IMR-90 (cell line): ENCODE measurements around the gene ZNF764. TPM values are rescaled to one million over a fixed set of nuclear protein-coding genes. Genes with fewer than 3 reads are reported as not detected.

Experiments used
- ATAC-seq: fragments of 200-7000 bp; cut with Tn5 transposase; 2 replicates; pipeline ENCODE4 v1.9.1; 2020; ENCODE audit warnings: low read depth, mild to moderate bottlenecking, moderate library complexity
- BruUV-seq: library from RNA; stranded (reverse); fragments of 400-500 nt; replicated peaks from 2 replicates; lab custom pipeline; 2021; lab: Mats Ljungman, UMichigan
- CTCF ChIA-PET: fragments of 300-600 bp; formaldehyde crosslinking; extraction: SDS; loops from one replicate; lab custom pipeline; 2021; ENCODE audit warnings: antibody characterized with exemption; lab: Yijun Ruan, JAX
- POLR2A ChIA-PET: fragments of 300-600 bp; sonication (Branson Sonifier 250); formaldehyde crosslinking; loops from one replicate; lab custom pipeline; 2022; ENCODE audit warnings: antibody characterized with exemption; ENCODE audit not compliant: unreplicated experiment; lab: Charles Lee
- DNase-seq: peaks from one replicate; pipeline ENCODE4 v3.0.0; 2013
- H2AFZ ChIP-seq: replicated peaks from 2 replicates; pipeline ENCODE3; 2013; ENCODE audit warnings: low read length, mild to moderate bottlenecking; ENCODE audit not compliant: poor library complexity
- H2AK5ac ChIP-seq: 2 replicates; pipeline ENCODE4 v1.6.1; 2013; ENCODE audit warnings: low read depth, low read length, inconsistent platforms
- H2AK9ac ChIP-seq: replicated peaks from 2 replicates; pipeline ENCODE3; 2013; ENCODE audit warnings: mild to moderate bottlenecking, low read depth, low read length, moderate library complexity; ENCODE audit not compliant: poor library complexity
- H2BK120ac ChIP-seq: 2 replicates; pipeline ENCODE4 v1.6.1; 2013; ENCODE audit warnings: low read depth, low read length, inconsistent platforms
- H2BK15ac ChIP-seq: 3 replicates; pipeline ENCODE4 v1.6.1; 2013; ENCODE audit warnings: low read depth, low read length, inconsistent platforms
- H2BK20ac ChIP-seq: 2 replicates; pipeline ENCODE4 v1.6.1; 2013; ENCODE audit warnings: low read depth, mild to moderate bottlenecking, inconsistent platforms, low read length, moderate library complexity
- H2BK5ac ChIP-seq: 2 replicates; pipeline ENCODE4 v1.6.1; 2013; ENCODE audit warnings: mild to moderate bottlenecking, low read depth, low read length, inconsistent platforms; ENCODE audit not compliant: poor library complexity, severe bottlenecking
- H3K14ac ChIP-seq: replicated peaks from 2 replicates; pipeline ENCODE4 v1.6.1; 2013; ENCODE audit warnings: low read depth, low read length, inconsistent platforms
- H3K18ac ChIP-seq: 2 replicates; pipeline ENCODE4 v1.6.1; 2013; ENCODE audit warnings: low read depth, low read length, control low read depth
- H3K23ac ChIP-seq: 2 replicates; pipeline ENCODE4 v1.6.1; 2013; ENCODE audit warnings: low read depth, low read length, inconsistent platforms
- H3K27ac ChIP-seq: 2 replicates; pipeline ENCODE4 v1.5.1; 2013; ENCODE audit warnings: mild to moderate bottlenecking, control low read depth, low read length; ENCODE audit not compliant: insufficient read depth
- H3K27me3 ChIP-seq: 2 replicates; pipeline ENCODE4 v1.6.1; 2013; ENCODE audit warnings: low read length; ENCODE audit not compliant: control insufficient read depth, insufficient read depth
- H3K36me3 ChIP-seq: 2 replicates; pipeline ENCODE4 v1.6.1; 2013; ENCODE audit warnings: low read length, mixed read lengths; ENCODE audit not compliant: control insufficient read depth, insufficient read depth
- H3K4ac ChIP-seq: 2 replicates; pipeline ENCODE4 v1.6.1; 2013; ENCODE audit warnings: low read depth, low read length, inconsistent platforms
- H3K4me1 ChIP-seq: 2 replicates; pipeline ENCODE4 v1.6.1; 2013; ENCODE audit warnings: low read length, mixed read lengths; ENCODE audit not compliant: control insufficient read depth, insufficient read depth
- H3K4me2 ChIP-seq: 2 replicates; pipeline ENCODE4 v1.6.1; 2013; ENCODE audit warnings: low read depth, mild to moderate bottlenecking, control low read depth, low read length, moderate library complexity
- H3K4me3 ChIP-seq: 2 replicates; pipeline ENCODE4 v1.5.1; 2013; ENCODE audit warnings: low read depth, mild to moderate bottlenecking, control low read depth, low read length, moderate library complexity; ENCODE audit not compliant: insufficient read depth
- H3K56ac ChIP-seq: 2 replicates; pipeline ENCODE4 v1.6.1; 2013; ENCODE audit warnings: low read length, inconsistent platforms; ENCODE audit not compliant: insufficient read depth; ENCODE audit errors: extremely low read depth
- H3K79me1 ChIP-seq, 2 experiments: 2 replicates each; pipeline ENCODE4 v1.6.1; 2013; ENCODE audit warnings: low read length in 2 of 2, inconsistent platforms in 1 of 2, low read depth in 1 of 2
- H3K9ac ChIP-seq: 2 replicates; pipeline ENCODE4 v1.6.1; 2013; ENCODE audit warnings: low read depth, low read length, control low read depth
- H3K9me1 ChIP-seq: 2 replicates; pipeline ENCODE4 v1.6.1; 2013; ENCODE audit warnings: low read length, inconsistent platforms; ENCODE audit not compliant: insufficient read depth
- H3K9me3 ChIP-seq: 2 replicates; pipeline ENCODE4 v1.6.1; 2013; ENCODE audit warnings: low read length; ENCODE audit not compliant: control insufficient read depth, insufficient read depth
- H4K20me1 ChIP-seq: 2 replicates; pipeline ENCODE4 v1.6.1; 2013; ENCODE audit warnings: low read length, inconsistent platforms; ENCODE audit not compliant: insufficient read depth
- H4K5ac ChIP-seq: 2 replicates; pipeline ENCODE4 v1.6.1; 2013; ENCODE audit warnings: mild to moderate bottlenecking, low read depth, low read length, control low read depth
- H4K8ac ChIP-seq, 2 experiments: 2 replicates each; pipeline ENCODE4 v1.6.1; 2013; ENCODE audit warnings: low read depth in 2 of 2, low read length in 2 of 2, control low read depth in 1 of 2, inconsistent platforms in 1 of 2
- H4K91ac ChIP-seq: 2 replicates; pipeline ENCODE4 v1.6.1; 2013; ENCODE audit warnings: low read depth, low read length, inconsistent platforms; ENCODE audit not compliant: insufficient read depth
- CEBPB ChIP-seq: IDR thresholded peaks from 2 replicates; pipeline ENCODE4 v1.6.1; 2012; ENCODE audit warnings: low read depth, low read length, improper control_type of control experiment
- CTCF ChIP-seq: conservative IDR thresholded peaks from 2 replicates; pipeline ENCODE4 v1.5.1; 2012; ENCODE audit warnings: mild to moderate bottlenecking, low read depth, low read length, improper control_type of control experiment
- FOS ChIP-seq: fragments of 150-350 bp; IDR thresholded peaks from 2 replicates; pipeline ENCODE4 v1.6.1; 2016; ENCODE audit warnings: low read depth, low read length
- MAFK ChIP-seq: IDR thresholded peaks from 2 replicates; pipeline ENCODE4 v1.6.1; 2012; ENCODE audit warnings: low read depth, low read length, improper control_type of control experiment
- MAZ ChIP-seq: IDR thresholded peaks from 2 replicates; pipeline ENCODE4 v1.6.1; 2012; ENCODE audit warnings: low read depth, mild to moderate bottlenecking, low read length, improper control_type of control experiment, moderate library complexity, borderline replicate concordance
- MXI1 ChIP-seq: IDR thresholded peaks from 2 replicates; pipeline ENCODE4 v1.6.1; 2012; ENCODE audit warnings: low read depth, mild to moderate bottlenecking, low read length, moderate library complexity, borderline replicate concordance
- RAD21 ChIP-seq: IDR thresholded peaks from 2 replicates; pipeline ENCODE4 v1.6.1; 2012; ENCODE audit warnings: low read length, improper control_type of control experiment
- RCOR1 ChIP-seq: IDR thresholded peaks from 2 replicates; pipeline ENCODE4 v1.6.1; 2012; ENCODE audit warnings: mild to moderate bottlenecking, low read length, improper control_type of control experiment; ENCODE audit not compliant: insufficient replicate concordance
- WGBS, 2 experiments: methylation state at CpG; one replicate each; pipeline versions ENCODE4 v1.1.5 to v1.1.7; 2013; ENCODE audit warnings: missing lambda C conversion rate in 2 of 2; ENCODE audit not compliant: insufficient read length in 1 of 2; ENCODE audit errors: extremely low coverage in 2 of 2; 5-methylcytosine and 5-hydroxymethylcytosine counted together
- dilution Hi-C: fragments of 300-500 bp; cut with HindIII; formaldehyde crosslinking; loops from one replicate; pipeline ENCODE4 v1.14.3; 2018; ENCODE audit warnings: low sequenced_read_pairs; ENCODE audit not compliant: unreplicated experiment
- in situ Hi-C: fragments of 300-500 bp; cut with MboI; formaldehyde crosslinking; loops from 3 replicates; pipeline ENCODE4 v1.14.3; 2019; ENCODE audit warnings: low sequenced_read_pairs, inconsistent platforms, mixed read lengths
- intact Hi-C: fragments of 100-400 bp; cut with micrococcal nuclease; formaldehyde crosslinking; loops from 2 replicates; pipeline ENCODE4 v1.10.0; 2022
- polyA plus RNA-seq, 3 experiments: library from polyadenylated mRNA; depleted of rRNA; stranded (reverse); fragments of >200 nt; gene quantifications; 2 replicates each; pipeline ENCODE4 v1.2.3, GENCODE V29; 2012; ENCODE audit warnings: low replicate concordance in 1 of 3
- total RNA-seq: library from RNA; depleted of rRNA; stranded (reverse); fragments of >200 nt; gene quantifications from 2 replicates; pipeline ENCODE4 v1.2.3, GENCODE V29; 2012
- TF ChIP-seq, protein P1 (sequence below): fragments of 150-350 bp; IDR thresholded peaks from 2 replicates; pipeline ENCODE4 v1.6.1; 2016; ENCODE audit warnings: low read depth, mild to moderate bottlenecking, low read length, moderate library complexity, borderline replicate concordance

The ZNF764 gene
- total and polyA plus RNA-seq, 2 of the 4 experiments (the other 2 are of a cell fraction) = 2.2 to 4.6 TPM

DNA sequence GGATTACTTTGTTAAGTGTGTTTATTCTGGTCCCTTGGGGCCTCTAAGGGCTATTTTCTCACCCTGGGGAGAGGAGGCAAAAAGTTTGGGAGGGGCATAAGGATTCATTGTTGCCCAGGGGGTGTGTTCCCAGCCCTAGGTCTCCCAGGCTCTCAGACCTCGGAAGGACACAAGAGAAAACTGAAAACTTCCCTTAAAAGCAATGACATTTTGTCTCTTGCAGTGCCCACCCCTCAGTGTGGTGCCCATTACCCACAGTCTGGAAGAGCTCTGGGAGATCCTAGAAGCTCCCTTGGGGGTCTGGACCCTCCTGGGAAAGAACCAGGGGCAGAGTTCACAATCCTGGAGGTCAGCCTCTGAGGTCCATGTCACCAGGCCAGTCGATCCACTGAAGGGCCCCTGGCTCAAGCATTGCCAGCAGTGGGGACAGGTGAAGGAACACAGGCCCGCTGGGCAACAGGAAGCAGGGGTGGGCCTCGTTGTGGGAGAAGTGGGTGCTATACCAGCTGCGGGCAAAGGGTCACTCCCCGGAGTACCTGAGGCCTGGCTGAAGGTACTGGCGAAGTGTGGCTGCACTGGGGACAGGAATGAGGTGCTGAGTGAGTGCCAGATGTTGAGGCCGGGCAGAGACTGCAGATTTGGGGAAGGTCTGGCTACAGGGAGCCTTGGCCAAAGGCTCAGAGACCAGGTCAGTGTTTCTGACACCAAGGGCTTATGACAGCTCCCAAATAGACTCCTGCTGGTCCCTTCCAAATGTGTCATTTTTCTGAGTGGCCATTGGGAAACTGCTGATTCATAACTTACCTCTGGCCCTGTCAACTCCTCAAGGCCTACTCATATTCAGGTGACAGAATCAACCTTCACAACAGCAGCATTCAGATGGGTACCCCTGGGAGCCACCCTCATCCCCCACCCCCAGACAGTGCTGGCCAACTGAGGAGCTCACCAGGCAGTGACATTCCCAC lies 18.9 kb downstream of the ZNF764 start:
- ChIA-PET POLR2A (no interaction called here), CTCF (no interaction called here)
- no peaks in the 10 kb centered on the region for H3K9me3 ChIP-seq
- H3K56ac ChIP-seq = no peak overlapping the region
- H4K5ac ChIP-seq = no peak overlapping the region
- no TSS peak for BruUV-seq
- H4K20me1 ChIP-seq = no peaks in the 10 kb centered on the region
- DNase-seq (no peak), ATAC-seq (no peak)
- no peak overlapping the region for H2AFZ ChIP-seq
- H3K9me1 ChIP-seq = peaks cover 7% of the 10 kb centered on the region; the same call in 1 of the 2 replicates
- no peak overlapping the region for H3K4me3 ChIP-seq
- no peaks in the 10 kb centered on the region for H3K36me3 ChIP-seq
- intact Hi-C loops = no loop called here
- no peak overlapping the region for H2BK20ac ChIP-seq
- dilution Hi-C loops = no loop called here
- no peak overlapping the region for H2BK120ac ChIP-seq
- no peak overlapping the region for H2BK5ac ChIP-seq
- peaks cover 9 to 17% of the 10 kb centered on the region in 2 experiments for H3K79me1 ChIP-seq
- no peak overlapping the region; the same call in 1 of the 2 replicates for H4K91ac ChIP-seq
- H2AK5ac ChIP-seq = 0 out of 2 replicates have a peak overlapping the region, but pooled peaks have one; percentile 5
- H3K4me1 ChIP-seq = peaks cover 15% of the 10 kb centered on the region
- H3K9ac ChIP-seq = no peak overlapping the region
- no peaks in the 10 kb centered on the region for H3K27me3 ChIP-seq
- H2AK9ac ChIP-seq = no peak overlapping the region
- H3K18ac ChIP-seq = no peak overlapping the region
- no peak for TF ChIP-seq RCOR1
- TF ChIP-seq MAFK = no peak
- no peak for TF ChIP-seq FOS
- no peak for TF ChIP-seq CEBPB
- no peak for TF ChIP-seq MXI1
- TF ChIP-seq RAD21 = no peak
- TF ChIP-seq, protein P1, sequence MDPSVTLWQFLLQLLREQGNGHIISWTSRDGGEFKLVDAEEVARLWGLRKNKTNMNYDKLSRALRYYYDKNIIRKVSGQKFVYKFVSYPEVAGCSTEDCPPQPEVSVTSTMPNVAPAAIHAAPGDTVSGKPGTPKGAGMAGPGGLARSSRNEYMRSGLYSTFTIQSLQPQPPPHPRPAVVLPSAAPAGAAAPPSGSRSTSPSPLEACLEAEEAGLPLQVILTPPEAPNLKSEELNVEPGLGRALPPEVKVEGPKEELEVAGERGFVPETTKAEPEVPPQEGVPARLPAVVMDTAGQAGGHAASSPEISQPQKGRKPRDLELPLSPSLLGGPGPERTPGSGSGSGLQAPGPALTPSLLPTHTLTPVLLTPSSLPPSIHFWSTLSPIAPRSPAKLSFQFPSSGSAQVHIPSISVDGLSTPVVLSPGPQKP = no peak
- no peak for TF ChIP-seq MAZ
- no peak for TF ChIP-seq CTCF
- no peak overlapping the region for H3K27ac ChIP-seq
- WGBS, 2 experiments = 96% methylated on average over 5 of the region's 8 CpGs; no CpG with 5 or more reads in 1 of the 2 experiments
- H3K23ac ChIP-seq = no peak overlapping the region
- H2BK15ac ChIP-seq = no peak overlapping the region
- no peak overlapping the region for H3K14ac ChIP-seq
- no peak overlapping the region for H3K4ac ChIP-seq
- H4K8ac ChIP-seq = no peak overlapping the region
- in situ Hi-C loops = loop anchor here (5.0 kb wide), 1 partner anchor 33 kb away; the partner anchor contains the start of gene ZNF688
- no peak overlapping the region for H3K4me2 ChIP-seq
